Calu3 (cell line): ENCODE data around the gene LHX3. TPM values are rescaled to one million over a fixed set of nuclear protein-coding genes. Genes with fewer than 3 reads are reported as not detected.

Experiments used
- BruUV-seq: library from RNA; stranded (reverse); fragments of 400-500 nt; replicated peaks from 2 replicates; lab custom pipeline; 2021; lab: Mats Ljungman, UMichigan
- CTCF ChIA-PET: fragments of 300-600 bp; sonication (Branson Sonifier 250); formaldehyde crosslinking; loops from one replicate; lab custom pipeline; 2022; ENCODE audit warnings: antibody characterized with exemption; lab: Charles Lee
- DNase-seq: peaks from one replicate; pipeline ENCODE4 v3.0.0; 2022
- H3K27ac Mint-ChIP-seq: one replicate; pipeline ENCODE4 v1.8.0; 2022; ENCODE audit warnings: mixed read lengths; ENCODE audit not compliant: unreplicated experiment
- H3K27me3 Mint-ChIP-seq: one replicate; pipeline ENCODE4 v1.8.0; 2022; ENCODE audit warnings: mixed read lengths; ENCODE audit not compliant: unreplicated experiment
- H3K36me3 Mint-ChIP-seq: one replicate; pipeline ENCODE4 v1.8.0; 2022; ENCODE audit warnings: mild to moderate bottlenecking, moderate library complexity, mixed read lengths; ENCODE audit not compliant: insufficient read depth, unreplicated experiment
- H3K4me1 Mint-ChIP-seq: one replicate; pipeline ENCODE4 v1.8.0; 2022; ENCODE audit warnings: mild to moderate bottlenecking, low read depth, mixed read lengths; ENCODE audit not compliant: unreplicated experiment
- H3K4me3 Mint-ChIP-seq: one replicate; pipeline ENCODE4 v1.8.0; 2022; ENCODE audit warnings: mild to moderate bottlenecking, low read depth, moderate library complexity, mixed read lengths; ENCODE audit not compliant: unreplicated experiment
- H3K9me3 Mint-ChIP-seq: one replicate; pipeline ENCODE4 v1.8.0; 2022; ENCODE audit warnings: low read depth, mixed read lengths; ENCODE audit not compliant: unreplicated experiment
- intact Hi-C: fragments of 100-400 bp; cut with micrococcal nuclease; formaldehyde crosslinking; loops from one replicate; pipeline ENCODE4 v1.10.0; 2022; ENCODE audit not compliant: unreplicated experiment
- total RNA-seq: library from RNA; stranded (reverse); gene quantifications from 2 replicates; pipeline ENCODE4 v1.2.3, GENCODE V29; 2022
- TF ChIP-seq, protein P1 (sequence below): fragments of 200-600 bp; IDR thresholded peaks from one replicate; pipeline ENCODE4 v1.8.0; 2022; ENCODE audit warnings: antibody characterized with exemption; ENCODE audit not compliant: unreplicated experiment

LHX3 gene
- total RNA-seq, 1 experiment from 2014 or later = not detected

DNA sequence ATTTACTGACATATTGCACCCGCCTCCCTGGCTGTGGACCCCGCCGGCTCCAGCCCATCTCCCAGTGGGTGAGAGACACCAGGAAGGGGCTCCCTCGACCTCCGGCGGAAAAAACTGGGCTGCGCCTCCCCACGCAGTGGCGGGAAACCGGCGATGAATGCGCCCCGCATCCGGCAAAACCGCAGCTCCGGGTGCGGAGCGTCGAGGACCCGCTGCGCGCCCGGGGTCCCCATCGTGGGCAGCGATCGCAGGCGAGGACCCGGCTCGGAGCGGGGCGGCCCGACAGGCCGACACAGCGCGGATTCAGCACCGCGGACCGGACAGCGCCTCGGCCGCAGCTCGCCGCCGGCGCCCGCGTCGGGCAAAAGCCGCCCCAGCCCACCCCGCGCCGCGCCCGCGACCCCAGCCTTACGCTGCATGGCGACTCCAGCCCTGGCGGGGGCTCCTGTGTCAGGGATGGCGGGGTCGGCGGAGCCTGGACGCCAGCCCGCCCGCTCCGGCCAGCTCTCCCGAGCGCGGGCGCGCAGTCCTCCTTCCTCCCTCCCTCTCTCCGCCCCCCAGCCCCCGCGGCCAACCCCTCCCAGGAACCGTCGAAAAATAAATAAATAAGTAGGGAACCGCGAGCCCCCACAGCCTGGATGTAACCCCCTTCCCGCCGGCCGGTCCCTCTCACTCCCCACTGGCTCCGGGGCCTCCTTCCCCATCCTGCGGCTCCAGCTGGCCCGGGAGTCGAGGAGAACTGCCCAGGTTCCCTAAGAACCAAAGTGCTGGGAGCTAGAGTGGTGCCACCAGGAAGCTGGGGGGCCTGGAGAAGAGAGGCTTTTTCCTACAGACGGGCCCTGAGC, 3.1 kb downstream of the LHX3 start:
- BruUV-seq = no TSS peak
- TF ChIP-seq, protein P1, sequence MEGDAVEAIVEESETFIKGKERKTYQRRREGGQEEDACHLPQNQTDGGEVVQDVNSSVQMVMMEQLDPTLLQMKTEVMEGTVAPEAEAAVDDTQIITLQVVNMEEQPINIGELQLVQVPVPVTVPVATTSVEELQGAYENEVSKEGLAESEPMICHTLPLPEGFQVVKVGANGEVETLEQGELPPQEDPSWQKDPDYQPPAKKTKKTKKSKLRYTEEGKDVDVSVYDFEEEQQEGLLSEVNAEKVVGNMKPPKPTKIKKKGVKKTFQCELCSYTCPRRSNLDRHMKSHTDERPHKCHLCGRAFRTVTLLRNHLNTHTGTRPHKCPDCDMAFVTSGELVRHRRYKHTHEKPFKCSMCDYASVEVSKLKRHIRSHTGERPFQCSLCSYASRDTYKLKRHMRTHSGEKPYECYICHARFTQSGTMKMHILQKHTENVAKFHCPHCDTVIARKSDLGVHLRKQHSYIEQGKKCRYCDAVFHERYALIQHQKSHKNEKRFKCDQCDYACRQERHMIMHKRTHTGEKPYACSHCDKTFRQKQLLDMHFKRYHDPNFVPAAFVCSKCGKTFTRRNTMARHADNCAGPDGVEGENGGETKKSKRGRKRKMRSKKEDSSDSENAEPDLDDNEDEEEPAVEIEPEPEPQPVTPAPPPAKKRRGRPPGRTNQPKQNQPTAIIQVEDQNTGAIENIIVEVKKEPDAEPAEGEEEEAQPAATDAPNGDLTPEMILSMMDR = no peak
- H3K27me3 Mint-ChIP-seq = peaks cover 15% of the 10 kb centered on the region
- peaks cover 10% of the 10 kb centered on the region for H3K36me3 Mint-ChIP-seq
- intact Hi-C loops = no loop called here
- peaks cover under 1% of the 10 kb centered on the region for H3K4me1 Mint-ChIP-seq
- H3K9me3 Mint-ChIP-seq = no peaks in the 10 kb centered on the region
- H3K27ac Mint-ChIP-seq = no peak overlapping the region
- H3K4me3 Mint-ChIP-seq = no peak overlapping the region
- CTCF ChIA-PET = no interaction called here
- DNase-seq = no peak

DNA sequence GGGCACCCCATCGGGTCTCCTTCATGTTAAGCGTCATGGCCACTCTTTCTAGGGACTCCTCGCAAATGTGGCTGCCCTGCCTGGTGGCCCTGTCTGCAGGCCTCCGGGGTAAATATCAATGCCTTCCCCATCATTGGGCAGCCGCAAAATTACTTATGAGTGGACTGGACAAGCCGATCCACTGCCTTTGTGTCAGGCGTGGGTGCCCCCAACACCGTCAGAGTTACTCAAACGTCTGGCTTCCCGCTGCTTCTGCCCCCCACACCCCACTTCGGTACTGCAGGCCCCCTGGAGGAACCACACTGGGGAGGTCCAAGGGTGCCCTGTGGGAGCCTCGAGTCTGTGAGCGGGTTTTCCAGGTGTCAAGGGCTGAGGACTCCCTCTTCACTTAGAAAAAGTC, 3.8 kb downstream of the LHX3 start:
- no peak for DNase-seq
- Mint-ChIP-seq H3K27me3 (peaks cover 22% of the 10 kb centered on the region), H3K36me3 (peaks cover 7% of the 10 kb centered on the region), H3K4me3 (no peak overlapping the region), H3K9me3 (no peaks in the 10 kb centered on the region), H3K27ac (no peak overlapping the region), H3K4me1 (peaks cover 7% of the 10 kb centered on the region)
- intact Hi-C loops = no loop called here
- TF ChIP-seq, protein P1 = no peak
- BruUV-seq = no TSS peak
- CTCF ChIA-PET = no interaction called here

DNA sequence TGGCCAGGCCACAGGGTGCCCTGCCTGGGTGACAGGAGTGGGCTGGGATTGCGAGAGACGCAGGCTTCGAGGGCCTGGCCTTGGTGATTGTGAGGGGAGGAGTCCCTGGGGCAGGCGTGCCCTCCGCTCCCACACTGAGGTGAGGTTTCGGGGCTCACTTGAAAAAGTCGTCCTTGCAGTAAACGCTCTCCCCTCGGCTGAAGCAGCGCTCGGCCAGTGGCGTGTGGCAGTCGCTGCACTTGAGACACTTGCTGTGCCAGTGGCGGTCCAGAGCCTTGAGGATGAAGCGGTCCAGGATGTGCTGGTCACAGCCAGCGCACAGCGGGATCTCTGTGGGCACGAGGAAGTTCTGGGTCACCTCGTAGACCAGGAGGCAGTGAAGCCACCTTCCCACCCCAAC, 4.5 kb downstream of the LHX3 start:
- peaks cover 7% of the 10 kb centered on the region for H3K36me3 Mint-ChIP-seq
- H3K27me3 Mint-ChIP-seq = peaks cover 26% of the 10 kb centered on the region
- CTCF ChIA-PET = no interaction called here
- H3K4me3 Mint-ChIP-seq = no peak overlapping the region
- no peak for DNase-seq
- H3K4me1 Mint-ChIP-seq = peaks cover 9% of the 10 kb centered on the region
- no TSS peak for BruUV-seq
- H3K9me3 Mint-ChIP-seq = no peaks in the 10 kb centered on the region
- intact Hi-C loops = no loop called here
- TF ChIP-seq, protein P1 = no peak
- no peak overlapping the region for H3K27ac Mint-ChIP-seq

DNA sequence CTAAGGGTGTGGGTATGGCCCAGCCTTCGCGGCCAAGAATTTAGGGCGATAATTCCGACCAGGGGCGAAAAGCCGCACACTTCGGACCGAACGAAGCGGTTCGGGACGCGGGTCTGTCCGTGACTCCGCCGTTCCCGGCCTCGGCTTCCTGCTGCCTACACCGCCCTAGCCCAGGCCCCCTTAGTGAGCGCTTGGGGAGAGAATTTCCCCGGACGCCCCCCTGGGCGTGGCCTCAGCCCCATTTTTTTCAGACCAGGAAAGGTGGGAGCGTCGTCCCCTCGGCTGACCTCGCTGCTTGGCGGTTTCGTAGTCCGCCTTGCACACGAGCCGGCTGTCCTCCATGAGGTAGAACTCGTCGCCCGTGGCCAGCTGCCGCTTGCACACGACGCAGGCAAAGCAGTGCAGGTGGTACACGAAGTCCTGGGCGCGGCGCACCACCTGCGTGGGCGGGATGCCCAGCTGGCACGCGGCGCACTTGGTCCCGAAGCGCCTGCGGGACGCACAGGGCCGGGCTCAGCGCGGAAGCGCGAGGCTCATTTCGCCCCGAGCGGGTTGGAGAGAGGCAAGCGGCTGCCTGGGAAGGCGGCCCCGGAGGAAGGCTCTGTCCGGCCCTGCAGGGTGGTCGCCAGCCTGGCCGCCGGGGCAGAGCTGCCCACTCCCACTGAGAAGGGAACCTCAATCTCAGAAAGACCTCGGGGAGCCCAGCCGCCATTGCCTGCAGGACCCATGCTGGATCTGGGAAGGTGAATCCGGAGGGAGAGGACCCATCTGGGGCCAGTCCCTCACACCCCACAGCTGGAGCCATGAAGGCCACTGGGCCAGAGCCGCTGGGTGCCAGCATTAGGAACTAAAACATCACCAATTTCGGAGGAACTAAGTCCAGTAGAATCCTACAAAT, 5.3 kb downstream of the LHX3 start:
- Mint-ChIP-seq H3K27me3 (peaks cover 31% of the 10 kb centered on the region), H3K36me3 (peaks cover 7% of the 10 kb centered on the region), H3K4me3 (no peak overlapping the region), H3K4me1 (peaks cover 9% of the 10 kb centered on the region), H3K27ac (no peak overlapping the region), H3K9me3 (no peaks in the 10 kb centered on the region)
- no peak for DNase-seq
- TF ChIP-seq, protein P1 = no peak
- BruUV-seq = no TSS peak
- intact Hi-C loops = no loop called here
- CTCF ChIA-PET = no interaction called here
